AG04449 (cell line): Measurements from ENCODE around the gene SPAG6.

ENCODE experiments used
- CTCF ChIA-PET: fragments of 350-600 bp; formaldehyde crosslinking; extraction: SDS; loops from one replicate; lab custom pipeline; 2021; ENCODE audit warnings: antibody characterized with exemption; lab: Yijun Ruan, JAX
- POLR2A ChIA-PET: fragments of 400-600, 350-600 bp; formaldehyde crosslinking; extraction: SDS; loops from one replicate; lab custom pipeline; 2020; ENCODE audit warnings: antibody characterized with exemption, inconsistent platforms; lab: Yijun Ruan, JAX
- DNase-seq: peaks from one replicate; pipeline ENCODE4 v3.0.0-alpha.2; 2010; ENCODE audit warnings: low read depth, low spot score
- H3K4me3 ChIP-seq: 2 replicates; pipeline ENCODE4 v1.5.1; 2011; ENCODE audit warnings: low read depth, mild to moderate bottlenecking, control low read depth, low read length
- TF ChIP-seq, protein P1 (sequence below): IDR thresholded peaks from one replicate; pipeline ENCODE4 v1.5.1; 2011; ENCODE audit warnings: mild to moderate bottlenecking, moderate library complexity, low read length, control low read depth, inconsistent platforms; ENCODE audit not compliant: insufficient read depth; ENCODE audit errors: missing control alignments

The SPAG6 gene

DNA sequence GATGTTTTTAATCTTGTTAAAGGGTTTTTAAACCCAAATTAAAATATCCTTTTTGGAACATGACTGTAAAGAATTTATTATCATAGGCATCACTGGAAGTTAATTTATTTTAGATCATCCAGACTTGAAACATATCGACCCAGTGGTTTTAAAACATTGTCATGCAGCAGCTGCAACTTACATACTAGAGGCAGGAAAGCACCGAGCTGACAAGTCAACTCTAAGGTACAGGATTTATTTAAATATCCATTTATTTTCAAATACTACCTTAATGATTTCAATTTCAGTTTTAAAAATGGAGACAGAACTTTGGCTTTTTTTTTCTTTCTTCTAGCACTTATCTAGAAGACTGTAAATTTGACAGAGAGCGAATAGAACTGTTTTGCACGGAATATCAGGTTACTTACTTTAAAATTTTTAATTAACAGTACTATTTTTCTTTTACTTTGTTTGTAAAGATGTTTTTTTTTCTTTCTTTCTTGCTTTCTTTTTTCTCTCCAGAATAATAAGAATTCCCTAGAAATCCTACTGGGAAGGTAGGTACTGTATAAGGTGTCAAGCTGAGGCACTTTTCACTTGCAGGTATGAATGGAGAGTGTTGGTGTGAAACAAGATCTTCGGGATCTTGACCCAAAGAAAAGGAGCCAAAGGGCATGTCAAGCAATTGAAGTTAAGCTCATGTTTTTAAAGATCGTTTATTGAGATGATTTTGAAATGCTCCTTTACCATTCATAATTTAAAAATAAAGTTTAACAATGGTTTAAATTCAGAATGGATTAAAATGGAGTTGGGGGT lies 27.3 kb upstream of the SPAG6 start:
- POLR2A ChIA-PET, result no interaction called here
- no peak overlapping the region for H3K4me3 ChIP-seq
- no peak for DNase-seq
- TF ChIP-seq, protein P1, sequence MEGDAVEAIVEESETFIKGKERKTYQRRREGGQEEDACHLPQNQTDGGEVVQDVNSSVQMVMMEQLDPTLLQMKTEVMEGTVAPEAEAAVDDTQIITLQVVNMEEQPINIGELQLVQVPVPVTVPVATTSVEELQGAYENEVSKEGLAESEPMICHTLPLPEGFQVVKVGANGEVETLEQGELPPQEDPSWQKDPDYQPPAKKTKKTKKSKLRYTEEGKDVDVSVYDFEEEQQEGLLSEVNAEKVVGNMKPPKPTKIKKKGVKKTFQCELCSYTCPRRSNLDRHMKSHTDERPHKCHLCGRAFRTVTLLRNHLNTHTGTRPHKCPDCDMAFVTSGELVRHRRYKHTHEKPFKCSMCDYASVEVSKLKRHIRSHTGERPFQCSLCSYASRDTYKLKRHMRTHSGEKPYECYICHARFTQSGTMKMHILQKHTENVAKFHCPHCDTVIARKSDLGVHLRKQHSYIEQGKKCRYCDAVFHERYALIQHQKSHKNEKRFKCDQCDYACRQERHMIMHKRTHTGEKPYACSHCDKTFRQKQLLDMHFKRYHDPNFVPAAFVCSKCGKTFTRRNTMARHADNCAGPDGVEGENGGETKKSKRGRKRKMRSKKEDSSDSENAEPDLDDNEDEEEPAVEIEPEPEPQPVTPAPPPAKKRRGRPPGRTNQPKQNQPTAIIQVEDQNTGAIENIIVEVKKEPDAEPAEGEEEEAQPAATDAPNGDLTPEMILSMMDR, result no peak
- CTCF ChIA-PET, result no interaction called here

DNA sequence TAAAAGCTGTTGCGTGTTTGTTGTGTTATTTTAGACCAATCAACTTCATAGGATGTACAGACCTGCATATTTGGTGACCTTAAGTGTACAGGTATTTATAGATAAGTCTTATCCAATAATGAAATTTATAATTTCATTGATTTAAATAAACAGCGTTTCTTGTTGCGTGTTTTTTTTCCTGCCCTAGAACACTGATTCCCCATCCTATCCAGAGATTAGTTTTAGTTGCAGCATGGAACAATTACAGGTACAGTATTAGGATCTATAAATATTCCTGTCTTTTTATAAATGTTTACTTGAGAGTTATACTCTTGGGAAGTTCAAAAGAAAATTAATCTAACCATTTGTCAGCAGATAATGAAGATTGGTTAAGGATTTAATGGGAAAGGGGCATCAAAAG lies 26.5 kb upstream of the SPAG6 start:
- CTCF ChIA-PET, result interaction anchor here (1.5 kb wide), 1 partner anchor 669 kb away, joined by 5 read pairs; no protein-coding TSS in a partner anchor
- TF ChIP-seq, protein P1, result no peak
- POLR2A ChIA-PET, result interaction anchor here (1.8 kb wide), 1 partner anchor 118 kb away, joined by 4 read pairs; no protein-coding TSS in a partner anchor
- no peak overlapping the region for H3K4me3 ChIP-seq
- DNase-seq, result no peak

DNA sequence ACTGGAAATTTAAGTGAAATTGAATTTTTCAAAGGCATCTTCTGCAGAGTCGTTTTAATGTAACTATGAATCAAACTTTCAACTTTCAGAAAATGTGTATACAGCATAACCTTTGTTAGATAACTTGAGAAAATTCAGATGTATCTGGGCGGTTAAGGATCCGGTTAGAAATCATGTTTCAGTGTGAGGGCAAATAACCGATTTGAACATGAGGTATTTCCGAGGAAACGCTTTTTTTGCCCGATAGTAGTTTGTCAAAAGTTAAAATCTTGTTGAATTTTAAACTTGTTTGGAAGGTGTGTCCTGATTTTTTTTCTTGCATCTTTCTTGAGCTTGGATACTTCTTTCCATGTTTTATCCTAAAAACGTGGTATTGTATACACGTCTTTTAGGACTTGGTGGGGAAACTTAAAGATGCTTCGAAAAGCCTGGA lies 25.7 kb upstream of the SPAG6 start:
- no peak for DNase-seq
- POLR2A ChIA-PET, result interaction anchor here (1.8 kb wide), 1 partner anchor 117 kb away, joined by 4 read pairs; no protein-coding TSS in a partner anchor
- CTCF ChIA-PET, result interaction anchor here (1.5 kb wide), 1 partner anchor 668 kb away, joined by 5 read pairs; no protein-coding TSS in a partner anchor
- no peak overlapping the region for H3K4me3 ChIP-seq
- TF ChIP-seq, protein P1, result no peak

DNA sequence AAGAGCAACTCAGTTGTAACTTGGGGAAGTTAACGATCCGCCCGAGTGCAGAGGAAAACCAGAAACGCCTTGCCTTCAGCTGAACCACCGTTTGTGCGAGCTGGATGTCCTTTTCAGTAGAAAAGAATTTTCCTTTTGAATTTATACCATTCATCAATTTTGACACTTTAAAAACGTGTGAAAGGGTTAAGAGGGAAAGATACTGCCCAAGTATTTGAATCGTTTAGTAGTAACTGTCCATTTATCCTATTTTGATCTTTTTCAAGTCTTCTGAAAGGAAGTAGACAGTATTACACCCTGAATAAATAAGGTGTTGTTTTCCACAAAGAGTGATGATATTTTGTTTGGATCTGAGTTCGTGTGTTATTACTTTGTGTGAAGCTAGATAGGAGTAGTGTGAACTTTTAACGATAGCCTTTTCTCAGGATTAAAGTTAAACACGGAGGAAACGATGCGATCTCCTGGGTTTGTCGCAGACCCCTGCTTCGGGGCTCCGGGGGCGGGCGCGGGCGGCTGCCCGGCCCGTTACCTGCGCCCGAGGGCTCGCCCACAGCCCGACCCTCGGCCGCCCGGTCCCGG lies 25.2 kb upstream of the SPAG6 start:
- no peak for DNase-seq
- peak overlapping the region; percentile 66 for H3K4me3 ChIP-seq
- TF ChIP-seq, protein P1, result no peak
- POLR2A ChIA-PET, result interaction anchor here (1.8 kb wide), 1 partner anchor 117 kb away, joined by 4 read pairs; no protein-coding TSS in a partner anchor
- CTCF ChIA-PET, result interaction anchor here (1.5 kb wide), 1 partner anchor 668 kb away, joined by 5 read pairs; no protein-coding TSS in a partner anchor

DNA sequence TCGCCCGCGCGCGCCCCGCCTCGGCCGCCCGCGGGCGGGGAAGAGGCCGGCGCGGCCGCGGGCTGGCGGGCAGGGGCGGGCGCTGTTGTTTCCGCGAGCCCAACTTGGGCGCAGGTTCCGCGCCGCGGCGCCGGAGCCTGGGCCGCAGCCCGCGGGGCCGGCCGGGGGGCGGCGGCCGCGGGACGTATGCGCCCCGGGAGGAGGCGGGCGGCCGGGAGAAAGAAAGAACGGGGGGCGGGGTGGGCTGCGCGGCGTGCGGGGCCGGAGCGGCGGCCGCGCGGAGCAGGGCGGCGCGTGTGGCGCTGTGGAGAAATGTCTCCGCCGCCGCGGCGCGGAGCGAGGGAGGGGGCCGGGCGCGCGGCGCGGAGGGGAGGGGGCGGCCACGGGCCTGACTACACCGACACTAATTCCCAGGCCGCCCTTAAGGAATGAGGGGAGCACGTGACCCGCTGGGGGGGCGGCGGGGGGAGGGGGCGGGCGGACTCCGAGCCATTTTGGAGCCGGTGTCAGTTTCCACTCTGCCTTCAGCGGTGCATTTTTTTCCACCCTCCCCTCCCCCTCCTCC lies 24.6 kb upstream of the SPAG6 start, which contains the start of gene BMI1:
BMI1 (plus strand) TSS at position 509 of the 565 bp plus-strand sequence. CDS start 5,351 bp downstream, outside the sequence.
- DNase-seq, result no peak
- ChIA-PET CTCF (no interaction called here), POLR2A (interaction anchor here (1.8 to 2.0 kb wide), 2 partner anchors 20 to 116 kb away, joined by 4 to 9 read pairs; no protein-coding TSS in a partner anchor)
- peak within 1 kb of the TSS; percentile 66 for H3K4me3 ChIP-seq
- TF ChIP-seq, protein P1, result no peak
